NCI-H2107 treated with DMSO at 0.1 percent for 48 hours (cell line): ENCODE results near the gene SERPINA4.

Experiments used
- DNase-seq: peaks from one replicate; lab custom pipeline; 2025; ENCODE audit not compliant: unreplicated experiment; lab: John Stamatoyannopoulos, UW

The SERPINA4 gene

DNA sequence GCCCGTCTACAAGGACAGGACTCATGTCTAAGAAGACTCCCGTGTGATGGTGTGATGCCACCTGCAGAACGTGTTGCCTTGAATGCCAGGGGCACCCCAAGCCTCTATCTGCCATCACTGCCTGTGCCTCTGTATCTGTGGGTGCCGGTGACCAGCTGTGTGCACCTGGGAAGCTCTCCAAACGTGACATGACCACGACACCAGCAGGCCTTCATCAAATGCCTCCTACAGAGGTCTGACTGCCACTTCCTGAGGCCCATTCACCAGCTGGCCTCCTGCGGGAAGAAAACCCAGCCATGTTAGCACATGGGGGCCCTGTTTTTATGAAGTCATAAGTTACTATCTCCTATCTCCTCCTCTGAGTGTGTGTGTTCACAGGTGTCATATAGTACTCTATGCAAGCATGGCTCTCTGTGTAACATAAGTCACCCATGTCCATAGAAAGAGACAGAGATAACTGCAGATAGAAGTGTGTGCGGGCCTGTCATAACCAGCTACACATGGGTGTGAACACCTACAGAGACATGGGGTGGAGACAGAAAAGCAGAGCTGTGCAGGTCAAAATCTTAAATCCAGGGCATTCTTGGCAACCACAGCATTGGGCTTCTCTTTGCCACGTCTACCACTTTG is 18.3 kb upstream of the SERPINA4 start:
- no peak for DNase-seq

DNA sequence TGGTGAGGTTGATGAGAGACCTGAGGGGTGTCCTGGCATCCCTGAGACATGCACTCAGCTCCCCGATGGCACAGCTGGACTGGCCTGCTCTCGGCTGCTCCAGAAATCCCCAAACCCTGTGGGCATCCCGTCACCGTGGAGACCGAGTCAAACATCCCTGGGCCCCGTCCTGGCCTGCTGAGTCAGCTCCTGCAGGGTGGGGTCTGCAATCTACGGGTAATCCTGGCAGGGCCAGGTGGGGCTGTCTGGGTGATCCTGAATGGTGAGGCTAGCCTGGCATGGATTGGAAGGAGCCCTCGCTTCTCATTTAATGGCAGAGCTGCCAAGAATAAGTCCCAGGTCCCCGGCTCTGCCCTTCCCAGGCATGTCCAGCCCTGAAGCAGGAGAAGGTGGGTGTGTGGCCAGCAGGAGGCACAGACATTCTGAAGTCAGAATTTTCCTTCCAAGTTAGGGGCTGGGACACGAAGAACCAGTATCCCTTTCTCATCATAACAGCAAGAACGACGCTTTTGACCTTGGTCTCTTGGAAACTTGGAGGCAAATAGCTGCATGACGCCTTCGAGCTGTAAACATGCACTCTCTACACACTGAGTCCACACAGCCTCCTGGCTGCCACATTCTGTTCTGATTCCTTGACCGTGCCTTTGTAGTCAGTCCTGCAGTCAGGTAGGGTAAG is 17.7 kb upstream of the SERPINA4 start:
- DNase-seq = no peak

DNA sequence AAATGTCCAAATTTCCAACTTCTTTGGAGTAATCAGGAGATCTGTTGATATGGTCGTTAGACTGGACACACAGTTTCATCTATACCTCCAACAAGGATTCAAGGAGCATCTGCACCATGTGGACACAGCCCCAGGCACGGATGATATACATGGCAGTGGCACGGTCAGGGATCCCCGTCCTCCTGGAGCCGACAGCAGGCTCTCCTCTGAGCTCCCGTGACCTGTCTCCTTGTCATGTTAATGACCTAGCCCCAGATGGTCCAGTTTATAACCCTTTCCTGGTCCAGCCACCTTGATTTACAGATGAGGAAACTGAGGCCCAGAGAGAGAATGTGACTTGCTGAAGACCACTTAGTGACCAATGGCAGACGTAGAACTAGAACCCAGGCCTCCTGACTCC is 16.5 kb upstream of the SERPINA4 start:
- no peak for DNase-seq

DNA sequence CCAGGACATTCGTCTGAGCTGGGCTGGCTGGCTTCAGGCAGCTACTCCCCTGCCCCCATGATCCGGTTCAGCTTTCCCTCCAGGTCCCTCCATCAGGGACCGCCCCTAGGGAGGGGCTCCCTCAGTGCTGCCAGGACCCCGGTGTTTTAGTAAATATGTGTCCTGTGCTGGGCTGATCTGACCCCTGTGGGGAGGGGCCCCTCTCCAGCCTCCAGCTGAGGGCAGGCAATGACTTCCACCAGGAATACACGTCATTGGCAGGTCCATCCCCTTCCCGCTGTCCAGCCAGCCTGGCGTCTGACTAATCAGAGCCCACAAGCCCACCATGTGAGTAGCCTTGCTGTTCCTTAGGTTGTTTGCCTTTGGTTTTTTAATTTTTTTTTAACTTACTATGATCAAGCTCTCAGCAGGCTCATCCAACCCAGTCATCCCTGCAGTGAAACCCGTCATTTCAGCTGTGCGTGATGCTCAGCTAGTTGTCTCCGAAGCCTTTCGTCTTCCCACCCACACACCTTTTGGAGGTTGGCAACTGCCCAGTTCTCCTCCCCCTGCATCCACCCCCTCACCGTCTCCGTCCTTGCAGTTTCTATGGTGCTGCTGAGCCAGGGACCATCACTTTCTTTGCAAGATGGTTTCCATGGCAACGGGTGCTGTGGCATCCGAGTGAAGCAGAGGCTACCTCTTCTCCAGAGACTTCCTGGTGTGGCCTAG is 16.0 kb upstream of the SERPINA4 start:
- DNase-seq = no peak

DNA sequence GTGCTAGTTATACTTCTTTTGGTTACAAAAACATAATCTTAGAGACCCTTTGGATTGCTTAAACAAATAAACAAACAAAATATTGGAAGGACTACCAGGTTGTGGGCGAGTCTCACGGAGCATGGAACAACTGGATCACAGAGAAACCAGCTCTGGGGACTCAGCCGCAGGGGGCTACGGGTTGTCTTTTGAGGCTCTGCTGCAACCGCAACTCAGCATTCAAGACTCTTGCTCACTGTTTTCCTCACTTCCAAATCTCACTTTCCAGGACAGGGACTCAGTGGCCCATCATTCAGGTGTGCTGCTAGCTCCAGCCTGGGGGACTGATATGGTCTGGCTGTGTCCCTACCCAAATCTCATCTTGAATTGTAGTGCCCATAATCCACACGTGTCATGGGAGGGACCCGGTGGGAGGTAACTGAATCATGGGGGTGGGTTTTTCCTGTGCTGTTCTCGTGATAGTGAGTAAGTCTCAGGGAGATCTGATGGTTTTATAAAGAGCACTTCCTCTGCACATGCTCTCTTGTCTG is 14.0 kb upstream of the SERPINA4 start:
- no peak for DNase-seq

DNA sequence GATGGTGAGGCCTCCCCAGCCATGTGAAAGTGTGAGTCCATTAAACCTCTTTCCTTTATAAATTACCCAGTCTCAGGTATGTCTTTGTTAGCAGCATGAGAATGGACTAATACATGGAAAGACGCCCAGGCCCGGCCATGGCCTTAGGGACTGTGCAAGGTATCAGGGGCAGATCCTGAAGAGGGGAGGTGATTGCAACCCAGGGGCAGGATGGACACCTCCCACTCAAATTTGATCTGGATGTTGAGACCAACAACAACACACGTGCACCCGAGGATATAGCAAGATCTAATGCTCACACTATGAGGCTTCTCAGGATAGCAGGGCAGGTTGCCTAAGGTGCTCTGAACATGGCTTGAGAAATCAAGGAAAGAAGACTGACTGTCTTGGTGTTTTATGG is 13.5 kb upstream of the SERPINA4 start:
- DNase-seq = no peak

DNA sequence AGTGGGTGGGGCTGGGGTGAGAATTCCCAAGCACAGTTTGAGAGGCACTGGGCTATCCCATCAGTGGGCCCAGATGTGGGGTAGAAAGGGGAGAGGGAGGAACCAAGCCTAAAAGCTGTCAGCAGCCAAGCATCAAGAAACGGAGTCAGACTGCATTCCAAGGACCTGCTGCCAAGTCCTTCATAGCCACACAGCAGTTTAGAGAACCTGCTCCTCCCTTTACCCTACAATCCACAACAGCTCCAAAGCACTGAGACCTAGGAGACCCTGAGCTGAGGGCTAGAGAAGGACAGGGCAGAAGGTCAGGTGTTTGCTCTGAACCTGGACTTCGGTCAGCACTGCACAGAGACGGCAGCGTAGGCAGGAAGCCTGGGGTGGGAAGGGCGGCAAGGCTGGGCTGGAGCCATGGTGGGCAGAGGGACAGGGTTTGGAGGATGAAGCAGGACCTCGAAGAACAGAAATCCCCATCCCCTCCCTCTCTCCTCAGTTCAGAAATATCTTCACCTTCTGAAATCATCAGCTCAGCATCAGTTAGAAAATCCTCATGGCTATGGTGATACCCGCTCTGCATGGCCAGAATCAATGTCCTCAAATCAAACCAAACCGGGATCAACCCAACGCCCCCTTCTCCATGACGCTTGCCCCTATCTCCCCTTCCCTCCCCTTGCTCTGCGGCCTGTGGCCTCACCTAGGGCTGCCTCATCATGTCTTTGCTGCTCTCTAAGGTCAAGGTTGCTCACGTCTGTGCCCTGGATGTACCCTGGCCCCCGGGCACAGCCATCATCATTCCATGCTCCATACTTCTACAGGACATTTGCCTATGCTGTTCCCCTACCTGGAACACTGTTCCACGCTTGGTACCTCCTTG is 12.9 kb upstream of the SERPINA4 start:
- no peak for DNase-seq

DNA sequence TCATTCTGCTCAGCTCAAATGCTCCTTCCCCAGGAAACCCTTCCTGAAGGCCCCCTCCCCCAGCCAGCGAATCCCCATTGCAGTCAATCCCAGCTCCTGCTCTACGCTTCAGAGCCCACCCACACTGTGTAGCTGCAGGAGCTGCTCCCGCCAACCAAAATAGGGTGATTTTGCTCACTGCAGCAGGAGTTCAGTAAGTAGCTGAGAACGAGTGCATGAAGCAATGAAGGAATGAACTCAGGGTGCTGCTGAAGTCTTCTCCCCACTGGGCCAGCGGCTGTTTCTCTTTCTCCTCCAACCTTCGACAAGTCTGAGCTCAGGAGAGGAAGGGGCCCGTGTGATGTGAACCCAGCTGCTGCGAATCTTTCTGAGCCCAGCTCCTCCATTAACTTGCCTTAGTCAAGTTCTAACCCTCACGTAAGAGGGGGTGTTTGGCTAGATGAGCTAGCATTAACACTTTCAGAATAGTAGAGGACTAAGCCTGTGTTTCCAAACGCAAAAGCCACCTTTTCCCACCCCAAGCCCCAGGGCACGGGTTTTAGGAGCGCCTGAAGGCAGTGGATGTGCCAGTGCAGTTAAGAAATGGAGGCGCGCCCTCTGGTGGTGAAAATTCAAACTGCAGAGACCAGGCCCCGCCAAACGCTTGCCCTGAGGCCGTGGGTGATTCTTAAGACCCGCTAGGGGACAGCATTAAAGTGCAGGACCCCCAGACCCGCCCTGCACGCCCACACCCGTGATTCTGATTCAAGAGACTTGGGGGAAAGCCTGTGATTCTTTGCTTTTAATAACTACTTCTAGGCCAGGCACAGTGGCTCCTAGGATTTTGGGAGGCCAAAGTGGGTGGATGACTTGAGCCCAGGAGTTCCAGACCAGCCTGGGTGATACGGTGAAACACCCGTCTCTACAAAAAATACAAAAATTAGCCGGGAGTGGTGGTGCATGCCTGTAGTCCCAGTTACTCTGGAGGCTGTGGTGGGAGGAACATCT is 11.9 kb upstream of the SERPINA4 start:
- peak; percentile 41 for DNase-seq

DNA sequence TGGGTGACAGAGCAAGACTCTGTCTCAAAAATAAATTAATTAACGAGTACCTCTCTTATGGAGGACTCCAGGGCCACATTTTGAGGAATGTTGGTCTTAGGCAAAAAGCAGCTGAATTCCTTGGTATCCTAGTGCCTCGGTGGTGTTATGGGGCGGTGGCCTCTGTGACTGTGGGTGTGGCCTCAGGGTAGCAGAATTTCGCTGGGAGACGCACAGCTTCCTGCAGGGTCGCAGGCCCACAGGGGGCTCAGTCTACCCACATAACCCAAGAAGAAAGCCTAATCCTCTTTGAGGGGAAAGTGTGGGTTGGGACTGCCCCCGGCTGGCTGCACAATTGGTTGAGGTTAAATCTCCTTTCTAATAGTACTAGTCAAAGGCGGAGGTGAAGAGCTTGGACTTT is 11.2 kb upstream of the SERPINA4 start:
- DNase-seq = no peak

DNA sequence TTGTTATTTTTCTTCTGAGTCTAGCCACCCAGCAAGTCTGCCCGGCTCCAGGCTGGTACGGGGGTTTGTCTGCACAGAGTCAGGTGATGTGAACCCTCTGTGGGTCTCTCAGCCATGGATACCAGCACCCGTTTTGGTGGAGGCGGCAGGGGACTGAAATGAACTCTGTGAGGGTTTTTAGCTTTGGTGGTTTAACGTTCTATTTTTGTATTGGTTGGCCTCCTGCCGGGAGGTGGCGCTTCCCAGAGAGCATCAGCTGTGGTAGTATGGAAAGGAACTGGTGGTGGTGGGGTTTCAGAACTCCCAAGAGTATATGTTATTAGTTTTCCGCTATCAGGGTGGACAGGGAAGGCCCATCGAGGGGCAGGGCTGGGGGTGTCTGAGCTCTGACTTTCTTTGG is 5.3 kb upstream of the SERPINA4 start:
- no peak for DNase-seq

DNA sequence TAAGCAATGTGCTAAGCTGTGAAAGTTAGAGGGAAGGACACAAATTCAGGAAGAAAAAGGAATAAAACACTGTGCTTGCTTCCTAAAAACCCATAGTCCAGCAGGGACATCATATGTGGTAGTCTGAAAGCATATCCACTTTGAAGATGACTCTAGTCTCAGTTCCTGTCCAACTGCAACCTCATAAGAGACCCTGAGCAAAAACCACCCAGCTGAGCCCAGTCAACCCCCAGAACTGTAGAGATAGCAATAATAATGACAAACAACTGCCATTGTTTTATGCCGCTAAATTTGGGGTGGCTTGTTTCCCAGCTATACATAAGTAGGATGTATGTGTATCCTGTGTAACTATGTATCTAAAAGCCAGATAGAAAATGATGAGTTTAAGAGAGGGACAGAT is 3.9 kb upstream of the SERPINA4 start:
- DNase-seq = no peak

DNA sequence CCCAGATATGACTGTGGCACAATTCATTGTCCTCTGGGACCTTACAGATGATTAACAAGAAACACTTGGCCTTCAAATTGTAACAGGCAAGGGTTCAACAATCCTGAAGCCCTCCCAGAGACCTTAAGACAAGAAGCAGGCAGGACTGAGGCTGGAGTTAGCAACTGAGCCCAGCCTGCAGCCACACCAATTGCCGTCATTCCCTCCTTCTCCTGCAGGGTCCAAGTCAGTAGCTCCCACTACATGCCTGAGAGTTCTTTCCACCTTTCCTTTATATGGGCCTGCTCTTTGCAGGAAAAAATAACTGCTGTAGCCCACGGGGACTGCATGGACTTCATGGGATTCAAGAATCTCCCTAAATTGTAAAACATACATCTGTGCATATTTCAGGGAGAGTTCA is 2.4 kb upstream of the SERPINA4 start:
- no peak for DNase-seq

DNA sequence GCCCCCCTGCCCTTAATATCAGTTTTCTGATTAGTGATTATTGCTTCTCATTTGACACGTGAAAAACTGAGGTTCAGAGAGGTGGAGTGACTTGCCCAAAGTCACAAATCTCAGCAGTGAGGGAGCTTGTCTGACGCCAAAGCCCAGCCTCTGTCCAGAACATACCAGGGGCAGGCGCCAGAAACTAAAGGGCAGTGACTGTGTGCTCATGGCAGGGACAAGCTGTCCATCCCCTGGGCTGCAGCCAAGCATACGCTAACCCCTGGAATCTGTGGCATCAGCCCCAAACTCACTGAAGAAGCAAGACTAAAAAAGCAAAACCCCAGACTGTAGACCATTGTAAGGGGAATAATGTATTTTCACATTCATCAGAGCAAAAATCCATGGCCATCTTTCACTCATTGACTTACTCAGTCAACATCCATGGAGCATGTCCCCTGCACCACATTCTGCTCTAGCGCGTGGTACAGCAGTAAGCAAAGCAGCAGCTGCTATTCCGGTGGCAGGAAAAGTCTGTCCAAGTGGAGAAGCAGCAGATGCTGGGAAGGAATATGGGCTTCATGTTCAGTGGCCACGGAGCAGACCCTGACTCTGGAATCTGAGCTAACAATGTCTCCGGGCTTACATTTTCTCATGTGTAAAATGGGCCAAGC is 1.5 kb upstream of the SERPINA4 start:
- DNase-seq = no peak

DNA sequence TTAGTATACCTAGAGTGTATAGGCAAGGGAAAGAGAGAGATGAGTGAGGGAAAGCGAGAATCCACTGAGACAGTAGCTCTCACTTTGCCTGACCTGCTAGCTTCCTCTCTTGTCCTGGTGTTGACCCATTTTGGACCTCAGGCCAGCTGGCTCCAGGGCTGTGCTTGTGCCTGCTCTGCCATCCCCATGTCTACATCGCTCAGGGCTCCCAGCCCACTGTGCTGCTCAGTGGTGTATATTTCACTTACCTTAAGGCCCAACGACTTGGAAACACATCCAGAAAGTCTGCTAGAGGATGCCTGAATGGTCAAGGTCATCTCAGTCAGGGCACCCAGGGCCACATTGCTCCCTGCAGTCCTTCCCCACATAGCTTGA is 964 bp upstream of the SERPINA4 start:
- no peak for DNase-seq

DNA sequence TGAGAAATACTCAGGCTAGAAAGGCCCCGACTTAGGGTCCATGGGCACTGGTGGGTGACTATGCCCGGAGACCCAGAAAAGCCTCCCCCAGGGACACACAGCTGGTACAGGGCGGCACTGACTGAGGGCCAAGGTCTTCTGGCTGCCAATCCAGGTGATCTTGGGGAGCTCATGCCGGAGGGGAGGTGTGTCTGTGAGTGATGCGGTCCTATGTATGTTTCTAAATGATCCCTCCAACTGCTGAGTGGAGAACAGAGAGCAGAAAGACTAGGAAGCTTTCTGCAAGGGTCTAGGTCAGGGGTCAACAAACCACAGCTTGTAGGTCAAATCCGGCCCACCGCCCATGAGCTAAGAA is 391 bp downstream of the SERPINA4 start:
- no peak for DNase-seq

DNA sequence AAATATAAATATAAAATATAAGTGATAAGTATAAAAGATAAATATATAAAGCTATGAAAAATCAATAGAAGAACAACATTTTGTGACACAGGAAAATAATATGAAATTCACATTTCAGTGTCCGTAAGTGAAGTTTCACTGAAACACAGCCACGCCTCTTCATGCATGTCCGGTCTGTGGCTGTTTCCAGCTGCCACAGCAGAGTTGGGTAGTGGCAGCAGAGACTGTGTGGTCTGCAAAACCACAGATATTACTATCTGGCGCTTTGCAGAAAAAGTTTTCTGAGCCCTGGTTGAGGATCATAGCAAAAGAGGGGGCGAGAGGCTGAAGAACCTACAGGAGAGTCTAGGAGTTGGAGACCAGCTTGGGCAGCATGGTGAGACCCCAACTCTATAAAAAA is 780 bp downstream of the SERPINA4 start:
- no peak for DNase-seq

DNA sequence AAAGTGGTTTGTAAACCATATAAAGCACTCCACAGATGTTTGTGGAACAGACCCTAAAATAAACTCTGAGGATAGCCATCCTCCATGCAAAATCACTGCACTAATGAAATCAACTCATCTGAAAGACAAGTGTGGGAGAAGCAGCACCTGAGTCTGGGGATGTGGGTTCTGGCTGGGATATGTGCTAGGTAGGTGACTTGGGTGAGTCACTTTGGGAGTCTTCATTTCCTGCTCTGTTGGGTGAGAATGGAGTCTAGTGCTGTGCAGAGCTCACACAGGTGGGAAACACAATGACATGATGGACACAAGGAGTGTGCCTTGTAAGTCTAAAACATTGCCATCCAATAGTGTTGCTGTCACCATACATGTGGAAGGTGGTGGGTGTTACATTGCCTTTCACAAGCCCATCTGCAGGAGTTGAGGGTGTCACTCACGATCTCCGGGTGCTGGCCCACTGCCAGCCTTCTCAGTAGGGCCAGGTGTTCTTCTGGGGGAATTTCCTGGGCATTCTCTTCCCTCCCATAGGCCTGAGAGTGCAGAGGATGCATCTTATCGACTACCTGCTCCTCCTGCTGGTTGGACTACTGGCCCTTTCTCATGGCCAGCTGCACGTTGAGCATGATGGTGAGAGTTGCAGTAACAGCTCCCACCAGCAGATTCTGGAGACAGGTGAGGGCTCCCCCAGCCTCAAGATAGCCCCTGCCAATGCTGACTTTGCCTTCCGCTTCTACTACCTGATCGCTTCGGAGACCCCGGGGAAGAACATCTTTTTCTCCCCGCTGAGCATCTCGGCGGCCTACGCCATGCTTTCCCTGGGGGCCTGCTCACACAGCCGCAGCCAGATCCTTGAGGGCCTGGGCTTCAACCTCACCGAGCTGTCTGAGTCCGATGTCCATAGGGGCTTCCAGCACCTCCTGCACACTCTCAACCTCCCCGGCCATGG is 2.0 kb downstream of the SERPINA4 start:
- no peak for DNase-seq

DNA sequence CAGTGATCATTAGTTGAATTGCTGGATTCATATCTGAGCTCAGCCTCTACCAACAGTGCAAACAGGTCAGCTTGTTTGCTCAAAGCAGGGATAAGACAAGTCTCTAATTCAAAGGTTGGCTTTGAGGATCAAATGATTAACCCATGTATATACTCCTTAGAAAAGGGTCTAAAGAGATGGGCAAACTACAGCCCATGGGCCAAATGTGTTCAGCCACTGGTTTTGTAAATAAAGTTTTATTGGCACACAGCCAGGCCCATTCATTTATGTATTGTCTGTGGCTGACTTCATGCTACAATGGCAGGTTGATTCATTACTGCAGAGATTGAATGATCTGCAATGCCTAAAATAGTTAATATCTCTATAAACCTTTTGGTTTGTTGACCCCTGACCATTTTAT is 3.1 kb downstream of the SERPINA4 start:
- no peak for DNase-seq

DNA sequence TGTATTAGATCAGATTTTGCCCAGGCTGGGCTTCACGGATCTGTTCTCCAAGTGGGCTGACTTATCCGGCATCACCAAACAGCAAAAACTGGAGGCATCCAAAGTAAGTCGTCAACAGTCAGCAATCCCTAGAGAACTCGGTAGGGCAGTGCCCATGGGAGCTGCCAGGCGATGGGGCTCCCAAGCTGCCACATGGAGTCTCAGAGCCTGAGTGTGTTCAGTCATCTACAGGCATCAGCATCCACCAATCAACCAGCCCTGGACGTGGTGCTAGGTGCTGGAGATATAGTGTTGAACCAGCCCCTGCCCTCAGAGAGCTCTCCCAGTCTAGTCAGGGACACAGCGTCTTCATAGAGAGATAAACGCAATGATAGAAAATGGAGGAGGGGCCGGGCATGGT is 6.9 kb downstream of the SERPINA4 start:
- DNase-seq = no peak
